HL-60 (cell line): ENCODE data around the gene PTPN23.

Experiments
- GABPA ChIP-seq: IDR thresholded peaks from 2 replicates; pipeline ENCODE4 v1.6.1; 2012; ENCODE audit warnings: low read depth
- SPI1 ChIP-seq: IDR thresholded peaks from 2 replicates; pipeline ENCODE4 v1.6.1; 2012; ENCODE audit warnings: low read depth, mild to moderate bottlenecking, borderline replicate concordance
- TF ChIP-seq, protein P1 (sequence below): IDR thresholded peaks from one replicate; pipeline ENCODE4 v1.5.1; 2011; ENCODE audit warnings: low read length, control low read depth, inconsistent platforms; ENCODE audit not compliant: insufficient read depth

GRCh38 chr3:47440131-47440530, 59.3 kb downstream of the PTPN23 start:
- TF ChIP-seq, protein P1, sequence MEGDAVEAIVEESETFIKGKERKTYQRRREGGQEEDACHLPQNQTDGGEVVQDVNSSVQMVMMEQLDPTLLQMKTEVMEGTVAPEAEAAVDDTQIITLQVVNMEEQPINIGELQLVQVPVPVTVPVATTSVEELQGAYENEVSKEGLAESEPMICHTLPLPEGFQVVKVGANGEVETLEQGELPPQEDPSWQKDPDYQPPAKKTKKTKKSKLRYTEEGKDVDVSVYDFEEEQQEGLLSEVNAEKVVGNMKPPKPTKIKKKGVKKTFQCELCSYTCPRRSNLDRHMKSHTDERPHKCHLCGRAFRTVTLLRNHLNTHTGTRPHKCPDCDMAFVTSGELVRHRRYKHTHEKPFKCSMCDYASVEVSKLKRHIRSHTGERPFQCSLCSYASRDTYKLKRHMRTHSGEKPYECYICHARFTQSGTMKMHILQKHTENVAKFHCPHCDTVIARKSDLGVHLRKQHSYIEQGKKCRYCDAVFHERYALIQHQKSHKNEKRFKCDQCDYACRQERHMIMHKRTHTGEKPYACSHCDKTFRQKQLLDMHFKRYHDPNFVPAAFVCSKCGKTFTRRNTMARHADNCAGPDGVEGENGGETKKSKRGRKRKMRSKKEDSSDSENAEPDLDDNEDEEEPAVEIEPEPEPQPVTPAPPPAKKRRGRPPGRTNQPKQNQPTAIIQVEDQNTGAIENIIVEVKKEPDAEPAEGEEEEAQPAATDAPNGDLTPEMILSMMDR, result no peak
- no peak for TF ChIP-seq GABPA
- no peak for TF ChIP-seq SPI1
